OCI-M2 (cell line): ENCODE results near the gene CRTAP.
"Not testable (repeated sequence)": the region's sequence is repeated elsewhere in the genome, so short reads cannot be mapped to it uniquely, and the experiment has no call there.

Experiments
- DNase-seq: peaks from one replicate; lab custom pipeline; 2025; ENCODE audit not compliant: unreplicated experiment; lab: John Stamatoyannopoulos, UW

Gene CRTAP

DNA sequence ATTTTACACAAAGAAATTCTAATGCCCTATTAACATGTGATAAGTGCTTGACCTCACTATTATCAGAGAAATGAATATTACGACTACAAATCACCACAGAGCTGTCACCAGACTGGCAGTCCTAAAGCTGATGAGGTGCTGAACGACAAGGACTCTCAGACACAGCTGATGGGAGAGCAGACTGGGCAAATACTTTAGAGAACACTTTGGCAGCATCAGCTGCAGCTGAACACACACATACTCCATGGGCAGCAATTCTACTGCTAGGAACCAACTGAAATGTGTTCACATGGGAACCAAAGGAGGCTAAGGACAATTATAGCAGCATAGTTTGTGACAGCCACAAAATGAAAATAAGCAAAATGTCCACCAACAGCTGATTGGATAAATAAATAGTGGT lies 59.3 kb downstream of the CRTAP start:
- DNase-seq: no peak

DNA sequence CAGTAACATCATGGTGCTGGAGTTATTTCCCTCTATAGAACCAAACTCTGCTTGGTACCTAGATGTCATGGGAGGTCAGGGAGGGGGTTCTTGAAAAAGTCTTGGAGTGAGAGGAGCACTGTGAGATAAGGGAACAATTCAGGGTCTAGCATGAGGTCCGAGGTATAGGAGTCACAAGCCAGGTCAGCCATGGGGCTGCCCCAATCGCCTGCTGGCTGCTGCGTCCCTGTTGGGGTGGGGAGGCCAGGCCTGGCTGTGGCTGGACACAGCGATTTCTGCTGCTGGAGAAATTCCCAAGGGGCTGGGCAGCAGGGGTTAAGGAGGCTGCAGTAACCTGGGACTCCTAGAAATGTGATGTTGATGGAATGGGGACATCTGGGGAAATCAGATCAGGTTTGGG lies 59.9 kb downstream of the CRTAP start:
- no peak for DNase-seq

DNA sequence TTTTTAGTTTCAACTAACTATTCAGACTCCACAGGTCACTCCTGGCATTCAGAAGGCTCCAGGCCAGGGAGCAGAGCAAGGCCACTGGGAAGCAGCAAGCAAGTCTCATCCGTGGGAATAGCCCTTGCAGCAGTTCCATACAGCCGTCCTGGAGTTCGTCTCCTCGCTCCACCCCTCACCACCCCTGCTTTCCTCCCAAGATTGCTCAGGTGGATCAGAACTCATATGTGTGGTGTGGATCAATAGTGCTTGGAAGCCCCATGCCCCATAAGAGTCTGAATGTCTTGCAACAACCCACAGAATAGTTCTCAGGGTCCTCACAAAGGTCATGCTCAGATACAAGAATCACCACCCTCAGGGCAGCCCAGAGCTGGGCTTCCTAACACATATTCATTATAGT lies 60.3 kb downstream of the CRTAP start:
- no peak for DNase-seq

DNA sequence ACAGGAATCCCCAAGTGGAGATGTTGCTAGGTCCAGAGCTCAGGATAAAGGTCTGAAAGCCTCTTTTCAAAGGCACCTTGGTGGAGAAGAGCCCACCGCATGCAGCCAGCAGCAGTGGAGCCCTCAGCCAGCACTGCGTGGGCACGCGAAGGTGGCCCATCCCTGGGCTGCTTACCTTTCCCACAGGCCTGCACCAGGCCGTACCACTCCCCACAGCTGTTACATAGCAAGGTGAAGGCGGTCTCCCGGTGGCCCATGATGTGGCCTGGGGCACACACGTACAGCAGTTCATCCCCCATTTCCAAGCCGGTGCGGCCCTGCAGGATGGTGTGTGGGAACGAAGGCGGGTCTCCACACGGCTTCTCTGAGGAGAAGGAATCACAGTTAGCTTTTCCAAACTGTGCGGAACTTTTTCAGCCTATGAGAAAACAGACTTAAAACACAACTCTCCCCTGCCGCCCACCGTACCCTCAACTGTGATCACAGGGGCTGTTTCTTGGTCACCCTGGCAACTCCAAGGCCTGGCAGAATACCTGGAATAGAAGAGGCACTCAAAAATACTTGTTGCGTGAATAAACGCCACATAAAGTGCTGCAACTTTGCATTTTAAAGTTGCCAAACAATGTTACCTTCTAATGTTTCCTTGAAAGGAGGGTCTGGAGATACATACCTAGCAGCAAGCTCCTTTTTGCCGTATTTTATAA lies 61.0 kb downstream of the CRTAP start:
- no peak for DNase-seq

DNA sequence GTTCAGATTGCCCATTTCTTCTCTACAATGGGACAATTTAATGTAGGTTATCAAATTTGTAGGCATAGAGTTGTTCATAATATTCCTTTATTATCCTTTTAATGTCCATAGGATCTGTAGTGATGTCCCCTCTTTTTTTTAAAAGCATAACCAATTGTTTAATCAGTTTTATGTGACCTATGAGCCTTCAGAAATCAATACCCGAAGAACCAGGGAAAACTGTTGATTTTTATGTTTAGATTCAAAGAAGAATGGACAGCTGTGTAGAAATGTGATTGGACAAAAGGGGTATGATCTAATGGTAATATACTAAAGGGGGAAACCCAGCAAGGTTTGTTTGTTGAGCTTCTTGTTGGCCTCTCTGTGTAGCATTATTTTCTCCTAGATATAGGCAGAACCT lies 65.3 kb downstream of the CRTAP start:
- DNase-seq: no peak

DNA sequence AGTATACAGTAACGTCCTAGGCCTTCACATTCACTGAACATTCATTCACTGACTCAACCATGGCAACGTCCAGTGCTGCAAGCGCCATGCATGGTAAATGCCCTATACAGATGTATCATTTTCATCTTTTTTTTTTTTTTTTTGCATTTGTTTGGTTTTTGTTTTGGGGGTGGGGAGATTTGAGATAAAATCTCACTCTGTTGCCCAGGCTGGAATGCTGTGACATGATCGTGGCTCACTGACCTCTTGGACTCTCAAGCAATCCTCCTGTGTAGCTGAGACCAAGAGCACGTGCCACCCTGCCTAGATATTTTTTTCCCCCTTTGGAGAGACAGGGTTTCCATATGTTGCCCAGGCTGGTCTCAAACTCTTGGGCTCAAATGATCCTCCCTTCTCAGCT lies 67.4 kb downstream of the CRTAP start:
- DNase-seq: no peak

DNA sequence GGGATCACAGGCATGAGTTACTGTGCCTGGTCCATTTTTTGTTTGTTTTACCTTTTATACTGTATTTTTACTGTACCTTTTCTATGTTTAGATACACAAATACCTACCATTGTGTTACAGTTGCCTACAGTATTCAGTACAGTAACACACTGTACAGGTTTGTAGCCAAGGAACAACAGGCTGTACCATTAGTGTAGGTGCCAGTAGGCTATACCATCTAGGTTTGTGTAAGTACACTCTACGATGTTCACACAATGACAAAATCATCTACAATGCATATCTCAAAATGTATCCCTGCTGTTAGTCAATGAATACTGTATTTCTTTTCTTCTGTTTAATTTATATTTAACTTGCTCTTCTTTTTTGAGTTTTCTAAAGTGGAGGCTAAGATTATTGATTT lies 67.8 kb downstream of the CRTAP start:
- DNase-seq: not testable (repeated sequence)

DNA sequence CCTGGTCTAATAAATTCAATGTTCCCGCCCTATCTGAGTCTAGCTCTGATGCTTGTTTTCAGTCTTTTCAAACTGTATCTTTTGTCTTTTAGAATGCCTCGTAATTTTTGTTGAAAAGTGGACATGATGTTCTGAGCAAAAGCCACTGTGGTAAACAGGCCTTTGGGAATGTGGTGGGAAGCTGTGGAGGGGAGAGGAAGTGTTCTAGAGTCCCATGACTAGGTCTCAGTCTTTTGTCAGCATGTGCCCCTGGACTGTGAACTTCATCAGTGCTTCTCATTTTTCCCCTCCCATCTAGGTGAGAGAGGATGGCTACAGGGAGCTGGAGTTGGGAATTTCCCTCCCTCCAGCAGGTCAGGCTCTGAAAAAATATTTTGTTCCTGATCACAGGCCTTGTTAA lies 71.0 kb downstream of the CRTAP start:
- no peak for DNase-seq

DNA sequence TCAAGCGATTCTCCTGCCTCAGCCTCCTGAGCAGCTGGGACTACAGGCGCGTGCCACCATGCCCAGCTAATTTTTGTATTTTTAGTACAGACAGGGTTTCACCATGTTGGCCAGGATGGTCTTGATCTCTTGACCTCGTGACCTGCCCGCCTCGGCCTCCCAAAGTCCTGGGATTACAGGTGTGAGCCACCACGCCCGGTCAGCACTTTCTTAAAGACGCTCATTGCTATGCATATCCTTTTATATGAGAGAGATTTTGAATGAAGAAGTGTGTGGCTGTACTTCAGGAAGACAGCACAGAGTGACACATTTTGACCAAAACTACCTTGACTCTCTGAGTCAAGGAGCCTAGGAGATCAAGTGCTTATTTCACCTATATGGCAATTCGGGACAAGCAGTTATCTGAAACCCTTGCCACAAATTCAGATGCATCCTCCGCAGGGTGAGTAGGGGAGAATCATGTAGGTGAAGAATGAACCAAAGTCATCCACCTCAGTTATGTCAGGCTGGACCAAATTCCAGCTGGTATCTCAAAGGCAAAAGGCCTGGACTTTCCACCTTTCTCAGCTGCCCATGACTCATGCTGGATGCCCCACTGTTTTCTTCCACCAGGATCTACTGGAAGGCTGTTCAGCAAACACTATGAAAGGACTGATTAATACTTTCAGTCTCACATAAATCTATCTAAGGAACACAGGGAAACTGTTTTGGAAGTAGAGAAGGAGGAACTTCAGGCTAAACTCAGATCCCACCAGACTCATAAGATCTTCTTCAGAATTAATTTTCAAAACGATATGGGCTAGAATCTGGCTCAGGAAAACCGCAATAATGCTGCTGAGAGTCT lies 72.9 kb downstream of the CRTAP start:
- DNase-seq: no peak

DNA sequence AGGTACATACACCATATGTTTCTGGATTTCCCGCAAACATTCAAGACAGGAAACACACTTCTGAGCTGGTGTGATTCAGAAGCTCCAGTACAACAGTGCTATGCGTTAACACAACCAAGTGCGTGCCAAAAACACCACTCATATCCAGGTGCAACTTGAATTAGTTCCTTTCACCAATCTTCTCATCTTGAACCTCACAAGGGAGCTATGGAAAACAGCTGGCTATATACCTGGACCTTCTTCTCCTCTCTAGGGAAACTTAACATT lies 73.5 kb downstream of the CRTAP start:
- no peak for DNase-seq

DNA sequence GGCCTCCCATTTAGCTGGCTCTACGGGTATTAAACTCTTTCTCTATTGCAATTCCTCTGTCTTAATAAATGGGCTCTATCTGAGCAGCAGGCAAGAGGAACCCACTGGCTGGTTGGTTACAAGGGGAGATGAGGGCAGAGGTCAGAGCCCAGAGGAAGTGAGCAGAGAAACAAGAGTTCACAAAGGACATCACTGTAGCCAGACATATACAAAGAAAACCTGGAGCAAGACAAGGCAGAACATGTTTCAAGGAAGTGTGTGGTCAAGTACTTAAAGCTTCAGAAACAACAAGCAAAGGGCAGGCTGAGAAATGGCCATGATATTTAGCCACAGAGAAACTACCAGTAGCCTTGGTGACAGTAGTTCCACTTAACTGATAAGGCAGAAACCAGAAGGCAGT lies 80.5 kb downstream of the CRTAP start:
- no peak for DNase-seq

DNA sequence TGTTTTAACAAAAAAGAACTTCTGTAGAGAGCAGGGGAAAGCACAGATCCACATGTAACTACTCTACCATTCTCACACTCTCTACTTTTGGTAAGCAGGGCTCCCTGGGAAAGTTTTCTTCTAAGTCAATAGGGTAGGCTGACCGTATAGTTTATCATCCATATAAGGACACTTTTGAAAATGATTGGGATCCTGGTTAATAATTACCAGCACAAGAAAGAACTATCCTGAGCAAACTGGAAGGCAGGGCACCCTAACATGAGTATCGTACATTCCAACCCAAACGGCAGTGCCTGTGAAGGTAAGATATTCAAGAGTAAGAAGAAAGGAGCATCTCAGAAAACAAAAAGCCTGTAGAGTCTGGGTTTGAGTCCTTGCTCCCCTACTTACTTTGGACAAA lies 82.7 kb downstream of the CRTAP start:
- DNase-seq: no peak
